SIG-M5 (cell line): Measurements from ENCODE around the gene RRP7A.
"Not testable (repeated sequence)": the region's sequence is repeated elsewhere in the genome, so short reads cannot be mapped to it uniquely, and the experiment has no call there.

Source experiments
- DNase-seq: peaks from one replicate; lab custom pipeline; 2025; lab: John Stamatoyannopoulos, UW

The RRP7A gene

GRCh38 chr22:42536166-42536565 is 16.6 kb upstream of the RRP7A start:
- no peak for DNase-seq

DNA sequence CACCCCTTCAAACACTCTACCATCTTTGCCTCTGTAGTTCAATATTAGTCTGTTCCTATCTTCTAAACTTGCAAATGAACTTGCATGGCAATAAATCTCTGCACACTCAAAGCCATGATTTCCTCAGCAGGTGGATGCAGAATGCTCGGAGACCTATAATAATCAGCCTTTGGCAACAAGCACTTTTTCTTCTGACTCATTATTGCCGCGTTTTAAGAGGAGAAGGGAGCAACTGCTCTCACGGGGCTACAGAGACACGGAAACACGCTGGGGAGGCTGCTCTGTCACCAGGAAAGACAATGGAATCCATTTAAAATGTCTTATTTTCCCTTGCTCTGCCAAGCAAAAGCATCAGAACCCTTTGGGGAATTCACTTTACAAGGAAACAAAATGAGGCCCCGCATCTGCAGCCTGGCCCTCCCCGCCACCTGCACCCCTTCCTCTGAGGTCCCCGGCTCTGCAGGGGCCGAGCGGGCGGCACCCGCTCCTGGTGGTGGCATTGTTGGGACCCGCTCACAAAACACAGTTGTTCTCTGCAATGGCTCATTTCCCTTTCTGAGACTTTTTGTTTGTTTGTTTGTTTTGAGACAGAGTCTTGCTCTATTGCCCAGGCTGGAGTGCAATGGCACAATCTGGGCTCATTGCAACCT is 15.6 kb upstream of the RRP7A start:
- not testable (repeated sequence) for DNase-seq

DNA sequence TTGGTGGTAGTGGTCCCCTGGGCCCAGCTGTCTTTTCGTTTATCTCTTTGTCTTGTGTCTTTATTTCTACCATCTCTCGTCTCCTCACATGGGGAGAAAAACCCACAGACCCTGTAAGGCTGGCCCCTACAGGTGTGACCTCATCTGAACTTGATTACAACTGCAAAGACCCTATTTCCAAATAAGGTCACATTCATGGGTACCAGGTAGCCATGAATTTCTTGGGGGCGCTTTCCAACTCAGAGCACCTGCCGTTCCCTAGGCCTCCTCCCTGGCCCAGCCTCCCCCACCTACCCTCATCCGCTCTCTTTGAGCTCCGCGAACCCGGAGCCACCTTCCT is 14.0 kb upstream of the RRP7A start:
- no peak for DNase-seq

GRCh38 chr22:42531401-42532084 is 11.9 kb upstream of the RRP7A start:
- not testable (repeated sequence) for DNase-seq

DNA sequence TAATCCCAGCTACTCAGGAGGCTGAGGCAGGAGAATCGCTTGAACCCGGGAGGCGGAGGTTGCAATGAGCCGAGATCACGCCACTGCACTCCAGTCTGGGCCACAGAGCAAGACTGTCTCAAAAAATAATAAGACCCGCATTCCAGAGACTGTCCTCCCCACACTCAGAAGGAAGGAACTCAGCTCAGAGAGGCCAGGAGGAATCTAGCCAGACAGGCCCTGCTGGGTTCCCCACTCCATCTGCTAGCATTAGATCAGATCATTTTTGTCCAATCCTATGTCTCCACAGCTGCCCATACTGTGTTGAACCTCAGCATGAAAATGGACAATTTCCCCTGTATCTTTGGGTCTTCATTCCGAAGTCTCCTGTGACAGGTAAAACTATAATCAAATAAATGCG is 9.8 kb upstream of the RRP7A start:
- not testable (repeated sequence) for DNase-seq

- DNase-seq: no peak
These were observed 9.2 kb upstream of the RRP7A start for GRCh38 chr22:42528591-42529307.

GRCh38 chr22:42522546-42522945 is 3.0 kb upstream of the RRP7A start:
- no peak for DNase-seq

DNA sequence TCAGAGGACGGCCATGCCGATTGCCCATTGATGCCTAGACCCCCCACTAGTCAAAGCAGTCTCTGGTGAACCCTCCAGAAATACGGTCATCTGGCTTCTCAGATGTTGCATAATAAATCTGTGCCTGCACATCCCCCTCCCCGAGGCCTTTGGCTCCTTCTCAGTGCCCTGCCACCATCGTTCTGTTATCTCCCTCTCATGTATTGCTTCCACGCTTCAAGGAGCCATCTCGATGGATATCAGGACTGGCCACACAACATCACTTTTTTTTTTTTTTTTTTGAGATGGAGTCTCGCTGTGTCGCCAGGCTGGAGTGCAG is 1.6 kb upstream of the RRP7A start:
- no peak for DNase-seq

DNA sequence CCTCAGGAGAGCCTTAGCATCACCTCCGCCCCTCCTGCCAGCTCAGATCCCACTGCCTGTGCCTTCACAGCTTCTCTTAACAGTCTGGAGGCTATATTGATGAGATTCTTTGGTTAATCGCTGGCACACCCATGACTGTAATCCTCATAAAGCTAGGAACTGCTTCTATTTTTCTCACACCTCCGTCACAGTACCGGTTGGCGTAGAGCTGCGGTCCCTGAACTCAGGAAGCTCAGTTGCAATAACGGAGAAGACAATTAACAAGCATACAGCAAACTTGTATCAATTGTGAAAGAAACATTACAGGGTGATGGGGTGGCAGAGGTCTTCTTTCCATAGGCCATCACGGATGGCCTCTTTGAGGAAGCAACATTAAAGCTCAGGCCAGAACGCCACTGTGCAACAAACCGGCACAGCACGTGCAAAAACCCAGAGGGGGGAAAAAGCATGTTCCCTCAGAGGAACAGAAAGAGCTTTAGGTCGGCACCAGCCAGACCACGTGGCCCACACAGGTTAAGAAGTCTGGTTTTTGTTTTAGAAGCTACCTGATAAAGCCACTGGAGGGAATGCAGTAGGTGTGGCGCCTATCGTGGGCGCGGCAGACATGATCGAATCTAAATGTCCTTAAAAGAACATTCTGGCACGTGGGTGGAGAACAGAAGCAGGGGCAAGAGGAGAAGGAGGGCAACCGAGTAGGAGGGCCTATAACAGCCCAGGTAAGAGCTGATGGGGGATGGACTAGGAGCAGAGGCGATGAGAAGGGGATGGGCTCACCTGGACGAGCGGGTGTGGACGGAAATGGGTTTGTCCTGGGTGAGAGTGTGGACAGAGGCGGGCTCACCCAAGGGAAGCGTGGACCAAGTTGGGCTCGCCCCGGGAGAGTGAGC is 715 bp downstream of the RRP7A start:
- DNase-seq: not testable (repeated sequence)

GRCh38 chr22:42517103-42517502 is 2.5 kb downstream of the RRP7A start:
- not testable (repeated sequence) for DNase-seq

GRCh38 chr22:42515896-42516295 is 3.7 kb downstream of the RRP7A start:
- DNase-seq: no peak

- DNase-seq: not testable (repeated sequence)
These were observed 4.3 kb downstream of the RRP7A start for GRCh38 chr22:42515304-42515703.

- DNase-seq: not testable (repeated sequence)
These were observed 5.3 kb downstream of the RRP7A start for GRCh38 chr22:42514331-42514730.

DNA sequence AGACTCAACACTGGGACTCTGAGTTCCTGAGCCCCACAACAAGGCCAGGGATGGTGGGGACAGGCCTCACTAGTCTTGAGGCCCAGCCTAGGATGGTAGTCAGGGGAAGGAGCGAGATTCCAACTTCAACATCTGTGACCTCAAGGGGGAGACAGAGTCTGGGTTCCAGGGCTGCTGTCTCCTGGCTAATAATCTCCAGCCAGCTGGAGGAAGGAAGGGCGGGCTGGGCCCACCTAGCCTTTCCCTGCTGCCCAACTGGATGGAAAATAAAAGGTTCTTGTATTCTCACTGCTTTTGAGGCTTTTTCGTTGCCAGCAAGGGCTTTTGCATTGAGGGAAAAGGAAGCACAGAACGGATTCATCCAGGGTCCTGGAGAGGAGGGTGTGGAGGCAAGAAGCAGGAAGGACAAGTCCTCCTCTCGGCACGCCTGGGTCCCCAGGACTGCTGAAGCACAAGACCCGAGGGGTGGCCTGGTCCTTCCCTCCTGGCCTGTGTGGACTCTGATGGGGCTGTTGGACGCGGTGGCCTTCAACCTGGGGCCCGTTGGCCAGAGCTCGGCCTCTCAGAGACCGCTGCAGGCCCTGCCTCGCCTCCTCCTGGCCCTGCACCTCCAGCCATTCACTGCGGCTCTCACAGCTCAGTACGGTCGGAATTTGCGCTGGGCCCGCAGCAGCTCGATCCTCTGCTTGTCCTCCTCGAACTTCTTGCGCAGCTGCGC is 7.2 kb downstream of the RRP7A start:
- DNase-seq: not testable (repeated sequence)

GRCh38 chr22:42511401-42511891 is 8.2 kb downstream of the RRP7A start:
- no peak for DNase-seq

DNA sequence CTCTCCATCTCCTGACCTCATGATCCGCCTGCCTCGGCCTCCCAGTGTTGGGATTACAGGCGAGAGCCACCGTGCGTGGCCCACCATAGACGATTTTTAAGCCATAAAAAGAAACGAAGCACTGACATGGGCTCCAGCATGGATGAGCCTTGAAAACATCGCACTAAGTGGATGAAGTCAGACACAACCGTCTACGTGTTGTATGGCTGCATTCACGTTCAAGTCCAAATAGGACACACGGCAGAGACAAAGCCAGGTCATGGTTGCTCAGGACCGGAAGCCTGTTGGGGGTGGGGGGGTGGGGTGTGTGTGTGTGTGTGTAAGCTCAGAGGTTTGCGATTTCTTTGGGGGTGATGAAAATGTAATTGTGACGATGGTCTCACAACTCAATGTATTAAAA is 10.0 kb downstream of the RRP7A start:
- DNase-seq: no peak

DNA sequence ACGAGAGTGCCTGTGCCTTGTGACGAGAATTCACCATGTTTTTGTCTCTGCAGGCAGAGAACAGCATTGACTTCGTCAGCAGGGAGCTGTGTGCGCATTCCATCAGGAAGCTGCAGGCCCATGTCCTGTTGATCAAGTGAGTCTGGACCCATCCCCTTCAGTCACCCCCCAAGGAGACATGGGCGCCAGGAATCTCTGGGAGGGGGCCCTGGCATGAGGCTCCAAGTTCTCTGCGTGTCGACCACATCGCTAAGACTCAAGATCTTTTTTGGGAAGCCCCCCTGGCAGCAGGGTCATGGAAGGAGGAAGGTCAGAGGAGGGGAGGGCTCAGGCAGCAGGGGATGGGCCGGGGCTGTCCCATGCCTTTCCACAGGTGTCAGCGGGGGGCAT is 10.6 kb downstream of the RRP7A start:
- DNase-seq: not testable (repeated sequence)

DNA sequence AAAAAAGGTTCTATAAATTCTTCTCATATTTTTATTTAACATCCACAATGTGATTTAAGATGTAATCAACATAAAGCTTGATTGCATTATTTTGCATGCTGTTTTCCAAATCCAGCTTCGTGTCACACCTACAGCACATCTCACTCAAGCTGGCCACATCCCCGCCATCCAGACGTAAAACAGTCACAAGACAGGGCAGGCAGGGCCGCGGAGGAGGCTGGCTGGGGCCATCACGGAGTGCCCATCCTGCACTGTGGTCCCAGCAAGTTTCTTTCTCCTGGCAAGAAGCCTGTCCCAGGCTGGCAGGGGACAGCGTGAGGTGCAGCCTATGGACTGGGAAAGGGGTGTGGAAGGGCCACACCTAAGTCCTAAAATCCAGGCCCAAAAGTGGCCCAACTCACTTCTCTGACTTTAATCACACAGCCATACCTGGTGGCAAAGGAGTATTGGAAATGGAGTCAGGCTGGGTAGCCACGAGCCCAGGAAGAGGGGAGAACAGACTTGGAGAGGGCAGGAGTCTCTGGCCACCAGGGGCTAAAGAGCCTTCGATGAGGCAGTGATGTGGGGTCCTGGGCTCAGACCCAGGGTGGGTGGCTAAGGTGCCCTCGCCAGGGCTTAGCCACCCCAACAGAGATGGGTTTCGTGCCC is 11.1 kb downstream of the RRP7A start:
- not testable (repeated sequence) for DNase-seq

DNA sequence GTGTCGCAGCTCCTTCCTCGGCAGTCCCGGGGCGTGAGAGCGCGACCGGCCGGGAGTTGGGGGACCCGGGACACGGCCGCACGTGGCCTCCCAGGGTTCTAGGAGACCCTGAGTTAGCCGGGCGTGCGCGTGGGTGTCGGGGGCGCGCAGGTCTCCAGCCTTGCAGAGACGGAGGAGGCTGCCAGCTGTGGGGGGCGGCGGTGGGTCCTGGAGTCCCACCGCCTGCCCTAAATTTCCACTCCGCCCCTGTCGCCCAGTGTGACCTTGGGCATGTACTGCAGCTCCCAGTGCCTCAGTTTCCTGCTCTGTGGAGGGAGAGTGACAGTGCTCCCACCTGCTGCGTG is 18.8 kb downstream of the RRP7A start:
- DNase-seq: no peak

DNA sequence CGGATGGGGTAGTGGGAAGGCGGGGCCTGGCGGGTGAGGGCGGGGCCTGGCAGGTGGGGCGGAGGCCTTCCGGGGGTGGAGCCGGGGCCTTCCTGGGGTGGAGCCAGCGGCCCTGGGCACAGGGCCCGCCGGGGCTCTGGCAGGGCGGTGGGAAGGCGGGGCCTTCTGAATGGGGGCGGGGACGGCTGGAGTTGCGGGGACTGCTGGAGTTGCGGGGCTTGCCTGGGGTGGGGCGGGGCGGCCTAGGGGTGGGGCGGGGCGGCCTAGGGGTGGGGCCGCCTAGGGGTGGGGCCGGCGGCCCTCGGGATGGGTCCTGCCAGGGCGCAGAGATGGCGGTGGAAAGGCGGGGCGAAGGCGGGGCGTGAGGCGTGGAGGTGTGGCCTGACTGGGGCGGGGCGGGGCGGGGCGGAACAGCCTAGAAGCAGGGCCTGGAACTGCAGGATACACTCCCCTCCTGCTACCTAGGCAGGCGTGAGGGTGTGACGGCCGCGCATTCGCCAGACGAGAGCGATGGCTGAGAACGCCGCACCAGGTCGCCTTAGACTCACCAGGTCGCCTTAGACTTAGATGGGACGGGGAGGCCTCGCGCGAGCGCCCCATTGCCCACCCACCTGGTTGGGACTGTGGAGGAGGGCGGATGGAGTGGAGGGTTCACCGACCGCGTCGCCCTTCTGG is 19.3 kb downstream of the RRP7A start:
- DNase-seq: no peak

GRCh38 chr22:42499773-42500160 is 19.8 kb downstream of the RRP7A start:
- not testable (repeated sequence) for DNase-seq
